Activated CD4-positive, alpha-beta T cell treated with anti-CD3 and anti-CD28 coated beads, Interleukin-2, amount 50 U/mL, for 4 hours (primary cell): ENCODE results near the gene WWOX.
A peak's percentile ranks its signal among the peaks of the same experiment; 100 is the strongest.

ENCODE experiments used
- DNase-seq, 2 experiments: peaks; one replicate each; pipeline ENCODE4 v3.0.0-alpha.2; 2020

WWOX gene

GRCh38 chr16:78837706-78838105 is 738.3 kb downstream of the WWOX start:
- DNase-seq, result no peak

- DNase-seq, result no peak
These were observed 738.8 kb downstream of the WWOX start for GRCh38 chr16:78838276-78838675.

- DNase-seq, result no peak
These were observed 743.5 kb downstream of the WWOX start for GRCh38 chr16:78842950-78843349.

- no peak for DNase-seq
These were observed 744.5 kb downstream of the WWOX start for GRCh38 chr16:78843978-78844377.

- DNase-seq, result no peak
These were observed 745.2 kb downstream of the WWOX start for GRCh38 chr16:78844682-78845081.

GRCh38 chr16:78851266-78851665 is 751.8 kb downstream of the WWOX start:
- no peak for DNase-seq

GRCh38 chr16:78852081-78852635 is 752.7 kb downstream of the WWOX start:
- no peak for DNase-seq

- DNase-seq, result no peak
These were observed 762.6 kb downstream of the WWOX start for GRCh38 chr16:78862022-78862421.

- no peak for DNase-seq
These were observed 767.1 kb downstream of the WWOX start for GRCh38 chr16:78866521-78866920.

- no peak for DNase-seq
These were observed 770.0 kb downstream of the WWOX start for GRCh38 chr16:78869492-78869891.

- DNase-seq, result no peak
These were observed 771.8 kb downstream of the WWOX start for GRCh38 chr16:78871241-78871640.

GRCh38 chr16:78876671-78877070 is 777.2 kb downstream of the WWOX start:
- DNase-seq, result no peak

GRCh38 chr16:78877114-78877655 is 777.7 kb downstream of the WWOX start:
- DNase-seq, result no peak

GRCh38 chr16:78878570-78878969 is 779.1 kb downstream of the WWOX start:
- no peak for DNase-seq

- no peak for DNase-seq
These were observed 779.6 kb downstream of the WWOX start for GRCh38 chr16:78879011-78879410.

- no peak for DNase-seq
These were observed 782.7 kb downstream of the WWOX start for GRCh38 chr16:78882150-78882549.

GRCh38 chr16:78882751-78883150 is 783.3 kb downstream of the WWOX start:
- no peak for DNase-seq

GRCh38 chr16:78884204-78884603 is 784.8 kb downstream of the WWOX start:
- no peak for DNase-seq

- DNase-seq, result no peak
These were observed 789.9 kb downstream of the WWOX start for GRCh38 chr16:78889346-78889745.

GRCh38 chr16:78890373-78890895 is 791.0 kb downstream of the WWOX start:
- DNase-seq, result no peak

- DNase-seq, result no peak
These were observed 793.7 kb downstream of the WWOX start for GRCh38 chr16:78892951-78893733.

- peak in 1 of 2 experiments; percentile 22 for DNase-seq
These were observed 795.4 kb downstream of the WWOX start for GRCh38 chr16:78894886-78895285.

- DNase-seq, result no peak
These were observed 796.2 kb downstream of the WWOX start for GRCh38 chr16:78895681-78896080.

GRCh38 chr16:78896280-78896679 is 796.8 kb downstream of the WWOX start:
- DNase-seq, result no peak
